HUDEP-2 (cell line): Measurements from ENCODE around the gene SMARCC1.
"Not testable (repeated sequence)": the region's sequence is repeated elsewhere in the genome, so short reads cannot be mapped to it uniquely, and the experiment has no call there.

Experiments
- DNase-seq, 76 experiments: peaks; one replicate each; lab custom pipeline; 2025; ENCODE audit not compliant: unreplicated experiment in 76 of 76; lab: John Stamatoyannopoulos, UW

Gene SMARCC1

DNA sequence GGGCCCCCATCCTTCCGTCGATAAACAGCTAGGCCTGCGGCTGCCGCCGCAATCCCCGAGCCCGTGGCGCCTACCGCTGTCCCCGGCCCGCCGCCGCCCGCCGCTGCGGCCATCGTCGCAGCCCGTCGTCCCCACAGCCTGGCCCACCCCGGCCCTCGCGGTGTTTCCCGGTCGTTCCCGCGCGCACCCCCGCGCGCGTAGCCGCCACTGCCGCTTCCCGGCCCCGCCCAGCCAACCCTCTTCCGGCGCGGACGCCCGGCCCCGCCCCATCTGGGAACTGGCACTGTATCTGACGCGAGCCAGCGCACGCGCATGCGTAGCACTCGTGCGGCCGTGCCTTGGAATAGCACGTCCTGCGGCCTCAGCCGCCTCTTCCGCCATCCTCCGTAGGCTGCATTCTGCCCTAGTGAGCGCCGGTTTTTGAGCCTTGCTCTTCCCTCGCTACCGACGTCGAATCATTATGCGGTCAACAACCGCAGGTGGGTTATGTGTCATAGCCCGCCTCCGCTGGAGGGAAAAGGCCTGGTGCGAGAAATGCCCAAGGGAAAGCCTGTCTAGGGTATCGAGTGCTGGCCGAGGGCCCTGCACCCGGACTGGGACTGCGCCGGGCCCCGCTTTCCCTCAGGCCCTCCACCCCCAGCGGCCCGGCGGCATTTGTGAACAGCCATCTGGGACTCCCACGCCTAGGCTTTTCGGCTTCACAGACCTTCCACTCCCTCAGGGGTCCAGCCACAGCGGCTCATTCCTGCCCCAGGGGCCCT lies at the start of gene SMARCC1:
TSS of gene SMARCC1 (minus strand) at position 209 of the 761 bp plus-strand sequence. CDS start at position 113, 96 bp downstream.
- peak in 75 of 76 experiments; percentile 69 to 98 (median 94) for DNase-seq

DNA sequence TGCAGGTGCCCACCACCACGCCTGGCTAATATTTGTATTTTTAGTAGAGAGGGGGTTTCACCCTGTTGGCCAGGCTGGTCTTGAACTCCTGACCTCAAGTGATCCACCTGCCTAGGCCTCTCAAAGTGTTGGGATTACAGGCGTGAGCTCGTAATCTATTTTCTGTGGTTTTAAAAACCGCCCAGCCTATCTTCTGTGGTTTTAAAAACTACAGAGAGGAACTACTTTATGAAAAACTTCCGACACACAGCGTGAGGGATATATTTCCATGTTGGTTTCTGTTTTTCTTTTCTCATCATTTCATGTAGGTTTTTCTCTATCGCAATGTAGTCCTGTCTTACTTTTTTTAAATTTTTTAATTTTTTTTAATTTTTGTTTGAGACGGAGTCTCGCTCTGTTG lies 47.8 kb upstream of the SMARCC1 start:
- DNase-seq = not testable (repeated sequence)

DNA sequence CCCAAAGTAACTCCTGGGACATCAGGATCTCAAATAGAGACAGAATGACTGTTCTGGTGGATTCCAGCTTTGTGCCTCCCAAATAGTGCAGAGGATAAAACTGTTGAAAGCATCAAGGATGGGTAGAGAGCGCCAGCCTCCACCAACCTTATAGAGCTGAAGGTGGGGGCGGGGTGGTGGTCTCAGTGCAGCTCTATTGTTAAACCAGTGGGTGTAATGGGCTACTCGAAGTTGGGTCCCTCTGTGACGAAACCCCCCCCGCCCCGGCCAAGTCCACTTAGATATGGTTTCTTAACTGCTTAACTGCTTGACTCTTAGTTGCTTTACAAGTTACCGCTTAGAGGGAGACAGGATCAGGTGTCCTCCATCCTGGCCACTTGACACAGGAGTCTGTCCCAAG lies 43.9 kb upstream of the SMARCC1 start:
- DNase-seq = no peak

DNA sequence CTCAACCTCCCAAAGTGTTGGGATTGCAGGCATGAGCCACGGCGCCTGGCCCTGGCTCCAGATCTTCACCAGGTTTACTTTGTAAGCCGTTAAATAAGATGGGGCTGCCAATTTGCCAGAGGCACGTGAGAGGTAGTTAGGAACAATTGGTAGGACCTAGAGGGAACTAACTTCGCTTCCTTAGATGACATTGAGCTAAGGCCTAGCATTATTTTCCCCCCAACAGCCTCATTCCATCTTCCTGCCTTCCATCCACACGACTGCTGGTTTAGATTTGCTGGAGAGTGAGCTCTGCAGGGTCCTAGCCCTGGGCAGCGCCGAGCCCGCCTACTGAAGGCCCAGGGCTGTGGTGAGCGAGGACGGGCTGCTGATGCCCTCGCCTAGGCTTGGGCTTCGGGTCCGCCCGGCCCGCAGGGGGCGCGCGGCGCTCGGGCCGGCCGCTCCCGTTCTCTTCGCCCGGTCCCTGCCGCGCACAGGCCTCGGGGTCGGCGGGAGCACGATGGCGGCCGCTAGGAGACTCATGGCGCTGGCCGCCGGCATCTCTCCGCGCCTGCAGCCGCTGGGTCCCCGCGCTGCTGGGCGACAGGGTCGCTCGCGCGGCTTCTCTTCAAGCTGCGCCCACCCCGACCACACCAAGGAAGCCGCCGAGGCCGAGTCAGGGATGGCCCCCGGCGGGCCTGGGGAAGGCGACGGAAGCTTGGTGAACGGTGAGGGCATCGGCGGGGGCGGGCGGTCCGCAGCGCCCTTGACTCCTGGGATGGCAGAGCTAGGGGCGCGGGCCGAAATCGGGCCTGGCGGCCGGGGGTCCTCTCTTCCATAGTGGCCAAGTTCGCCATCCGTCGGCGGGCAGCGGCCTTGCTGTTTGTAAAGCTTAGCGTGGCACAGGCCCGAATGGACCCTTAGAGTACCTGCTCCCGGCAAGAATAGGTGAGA lies 43.1 kb upstream of the SMARCC1 start:
- peak in 69 of 76 experiments; percentile 20 to 79 (median 58) for DNase-seq

DNA sequence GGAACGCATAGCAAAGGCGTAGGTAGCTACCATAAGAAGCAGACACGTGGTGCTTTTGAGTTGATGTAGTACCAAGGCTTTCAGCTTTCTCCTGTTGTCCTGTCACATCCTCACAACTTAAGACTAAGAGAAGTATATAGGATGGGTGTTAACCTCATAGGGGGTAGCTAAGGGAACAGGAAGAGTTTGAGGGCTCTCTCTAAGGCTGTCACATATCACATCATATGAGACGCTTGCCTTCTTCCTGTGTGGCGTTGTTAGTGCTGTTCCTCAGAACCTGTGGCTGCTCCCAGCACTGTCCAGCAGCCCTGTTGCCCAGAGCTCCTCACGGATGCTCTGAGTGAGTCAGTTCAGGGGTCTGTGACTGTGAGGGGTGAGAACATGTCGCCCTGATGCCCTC lies 35.9 kb upstream of the SMARCC1 start:
- no peak for DNase-seq

DNA sequence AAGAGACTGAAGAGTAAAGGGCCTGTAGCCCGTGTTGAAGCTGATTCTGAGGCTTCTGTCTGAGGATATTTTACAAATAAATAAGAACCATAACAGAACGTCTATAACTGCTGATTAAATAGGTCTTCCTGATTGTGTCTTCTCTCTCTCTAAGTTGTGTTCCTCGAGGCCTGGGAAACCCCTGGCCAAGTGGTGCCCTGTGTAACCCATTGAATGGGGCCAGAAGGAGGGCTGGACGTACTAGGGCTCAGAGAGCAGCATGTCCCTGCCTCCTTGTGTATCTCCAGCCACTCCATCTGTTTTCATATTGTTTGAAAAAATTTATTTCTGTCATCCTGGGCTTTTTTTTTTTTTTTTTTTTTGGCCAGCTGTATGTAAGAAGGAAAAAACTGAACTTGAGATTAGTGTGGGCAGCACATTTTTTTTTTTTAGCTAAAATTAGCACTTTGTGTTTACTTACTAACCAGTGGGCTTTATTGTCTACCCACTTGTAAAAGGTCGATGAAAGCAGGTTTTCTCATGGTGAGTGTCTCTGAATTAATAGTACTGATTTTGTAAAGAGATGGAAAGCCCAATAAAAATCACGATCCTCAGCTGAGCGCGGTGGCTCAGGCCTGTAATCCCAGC lies 32.0 kb upstream of the SMARCC1 start:
- no peak for DNase-seq

DNA sequence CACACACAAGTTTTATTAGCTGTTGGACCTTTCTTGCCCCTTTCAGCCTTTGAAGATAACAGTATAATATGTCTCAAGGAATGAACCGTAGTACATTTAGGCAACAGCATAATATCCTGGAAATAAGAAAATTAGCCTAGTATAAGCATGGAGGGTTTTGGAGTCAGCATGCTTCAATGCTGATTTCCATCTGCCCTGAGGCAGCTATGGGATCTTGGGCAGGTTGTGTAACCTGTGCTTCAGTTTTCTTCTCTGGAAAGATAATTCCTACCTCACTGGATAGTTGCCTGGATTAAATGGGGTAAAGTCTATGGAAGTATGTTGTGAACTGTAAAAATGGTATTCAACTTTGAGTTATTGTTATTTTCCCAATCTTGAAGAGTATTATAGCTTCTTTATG lies 22.9 kb upstream of the SMARCC1 start:
- no peak for DNase-seq

DNA sequence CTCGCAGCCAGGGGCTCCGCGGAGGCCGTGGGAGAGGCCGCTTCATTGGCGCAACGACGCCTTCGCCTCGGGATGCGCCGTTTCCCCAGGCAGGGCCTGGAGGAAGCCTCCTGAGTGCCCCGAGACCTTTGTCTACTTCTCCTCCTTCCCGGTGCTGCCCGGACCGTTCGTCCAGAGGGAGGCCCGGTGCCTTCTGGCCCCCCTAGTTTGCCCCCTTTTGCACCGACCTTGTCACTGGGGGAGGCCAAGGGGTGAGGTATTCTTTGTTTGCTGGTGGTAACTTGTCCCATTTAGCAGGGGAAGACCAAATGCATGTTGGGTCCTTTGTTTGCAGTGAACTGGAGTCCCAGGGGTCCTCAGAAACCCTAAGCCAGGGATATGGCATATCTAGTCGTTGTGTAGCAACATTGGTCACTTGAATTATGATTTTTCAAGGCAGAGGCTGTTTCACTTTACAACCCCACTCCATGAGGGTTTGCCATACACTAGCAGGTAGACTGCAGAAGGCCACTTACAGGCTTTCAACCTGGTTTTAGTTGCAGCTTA lies 21.9 kb upstream of the SMARCC1 start:
- peak in 4 of 76 experiments; percentile 11 to 54 (median 49) for DNase-seq

DNA sequence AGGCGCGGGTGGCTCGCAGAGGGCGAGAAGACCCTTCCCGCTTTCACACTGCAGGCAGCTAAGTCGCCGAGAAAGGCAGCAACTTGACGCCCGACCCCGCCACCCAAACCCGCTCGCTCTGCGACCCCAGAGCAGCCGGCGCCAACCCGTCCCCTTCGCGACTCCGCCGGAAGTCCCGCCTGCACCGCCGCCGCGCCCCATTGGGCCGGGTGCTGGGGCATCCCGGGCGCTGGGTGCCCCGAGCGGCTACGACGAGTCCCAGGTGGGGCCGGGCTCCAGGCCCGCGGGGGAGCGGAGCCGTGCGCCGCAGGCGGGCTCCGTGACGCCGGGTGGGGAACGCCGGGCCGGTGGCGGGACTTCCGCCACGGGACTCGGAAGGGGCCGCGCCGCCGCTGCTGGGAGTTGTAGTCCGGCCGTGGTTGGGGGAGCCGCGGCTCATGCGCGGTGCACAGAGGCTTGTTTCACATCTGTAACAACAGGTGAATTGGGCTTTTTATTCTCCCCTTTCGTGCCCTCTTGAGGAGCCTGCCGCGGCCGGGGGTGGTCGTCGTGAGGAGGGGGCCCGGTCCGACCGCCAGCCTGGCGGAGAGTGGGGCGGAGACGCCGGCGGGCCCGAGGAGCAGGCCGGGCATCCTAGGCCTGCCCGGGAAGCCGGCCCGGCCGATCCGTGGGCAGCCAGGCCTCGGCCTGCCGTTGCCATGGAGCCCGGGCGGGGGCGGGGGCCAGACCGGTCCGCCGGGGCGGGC lies 21.2 kb upstream of the SMARCC1 start, which contains the start of gene DHX30:
TSS of gene DHX30 (plus strand) at position 405 of the 746 bp plus-strand sequence. CDS start 7,546 bp downstream, outside the sequence.
- DNase-seq = peak in 72 of 76 experiments; percentile 23 to 83 (median 68)

DNA sequence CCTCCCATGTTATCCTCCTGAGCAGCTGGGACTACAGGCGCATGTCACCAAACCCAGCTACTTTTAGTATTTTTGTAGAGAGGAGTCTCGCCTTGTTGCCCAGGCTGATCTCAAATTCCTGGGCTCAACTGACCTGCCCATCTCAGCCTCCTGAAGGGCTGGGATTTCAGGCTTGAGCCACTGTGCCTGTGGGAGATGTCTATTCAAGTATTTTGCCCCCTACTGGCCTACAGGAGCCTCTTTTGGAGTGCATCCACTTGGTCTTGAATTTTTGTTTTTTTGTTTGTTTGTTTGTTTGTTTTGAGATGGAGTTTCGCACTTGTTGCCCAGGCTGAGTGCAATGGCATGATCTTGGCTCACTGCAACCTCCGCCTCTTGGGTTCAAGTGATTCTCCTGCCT lies 18.0 kb upstream of the SMARCC1 start:
- peak in 4 of 76 experiments; percentile 4 to 9 (median 4) for DNase-seq

DNA sequence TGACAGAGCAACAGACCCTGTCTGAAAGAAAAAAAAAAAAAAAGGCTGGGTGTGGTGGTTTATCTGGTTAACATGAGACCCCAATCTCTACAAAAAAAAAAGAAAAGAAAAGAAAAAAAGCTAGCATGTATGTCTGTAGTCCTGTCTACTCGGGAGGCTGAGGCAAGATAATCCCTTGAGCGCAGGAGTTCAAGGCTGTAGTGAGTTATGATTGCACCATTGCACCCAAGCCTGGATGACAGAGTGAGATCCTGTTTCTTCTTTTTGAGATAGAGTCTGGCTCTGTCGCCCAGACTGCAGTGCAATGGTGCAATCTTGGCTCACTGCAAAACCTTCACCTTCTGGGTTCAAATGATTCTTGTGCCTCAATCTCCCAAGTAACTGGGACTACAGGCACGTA lies 12.9 kb upstream of the SMARCC1 start:
- no peak for DNase-seq

DNA sequence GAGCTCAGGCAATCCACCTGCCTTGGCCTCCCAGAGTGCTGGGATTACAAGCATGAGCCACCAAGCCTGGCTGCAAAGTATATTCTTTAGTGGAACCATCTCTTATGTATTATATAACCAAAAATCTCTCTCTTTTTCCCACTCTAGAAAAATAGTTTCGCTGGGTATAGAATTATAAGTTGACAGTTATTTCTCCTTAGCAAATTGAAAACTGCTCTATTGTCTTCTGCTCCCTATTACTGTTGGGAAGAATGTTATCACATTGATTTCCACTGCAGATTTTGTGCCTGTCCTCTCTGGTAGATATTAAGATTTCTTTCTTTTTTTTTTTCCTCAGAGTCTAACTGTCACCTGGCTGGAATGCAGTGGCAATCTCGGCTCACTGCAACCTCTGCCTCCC lies 11.0 kb upstream of the SMARCC1 start:
- no peak for DNase-seq

DNA sequence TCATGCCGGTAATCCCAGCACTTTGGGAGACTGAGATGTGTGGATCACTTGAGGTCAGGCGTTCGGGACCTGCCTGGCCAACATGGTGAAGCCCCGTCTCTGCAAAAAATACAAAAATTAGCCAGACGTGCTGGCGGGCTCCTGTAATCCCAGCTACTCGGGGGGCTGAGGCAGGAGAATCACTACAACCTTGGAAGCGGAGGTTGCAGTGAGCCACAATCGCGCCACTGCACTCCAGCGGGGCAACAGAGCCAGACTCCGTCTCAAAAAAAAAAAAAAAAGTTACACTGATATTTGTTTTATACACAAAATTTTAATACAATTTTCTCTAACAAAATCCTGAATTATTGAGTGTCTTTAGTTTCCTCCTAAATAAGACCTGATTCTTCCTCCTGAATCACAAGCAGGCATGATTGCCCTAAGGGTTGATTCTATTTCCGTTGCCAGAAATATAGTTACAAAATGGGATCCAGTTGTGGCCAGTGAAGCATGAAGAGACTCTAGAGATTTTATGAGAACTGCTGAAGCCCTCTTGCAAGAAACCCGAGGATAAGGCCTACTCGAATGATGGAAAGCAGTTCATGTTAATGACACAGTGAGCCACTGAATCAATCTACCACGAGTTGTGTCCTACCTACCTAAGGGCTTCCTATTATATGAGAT lies 9.6 kb upstream of the SMARCC1 start:
- DNase-seq = no peak

DNA sequence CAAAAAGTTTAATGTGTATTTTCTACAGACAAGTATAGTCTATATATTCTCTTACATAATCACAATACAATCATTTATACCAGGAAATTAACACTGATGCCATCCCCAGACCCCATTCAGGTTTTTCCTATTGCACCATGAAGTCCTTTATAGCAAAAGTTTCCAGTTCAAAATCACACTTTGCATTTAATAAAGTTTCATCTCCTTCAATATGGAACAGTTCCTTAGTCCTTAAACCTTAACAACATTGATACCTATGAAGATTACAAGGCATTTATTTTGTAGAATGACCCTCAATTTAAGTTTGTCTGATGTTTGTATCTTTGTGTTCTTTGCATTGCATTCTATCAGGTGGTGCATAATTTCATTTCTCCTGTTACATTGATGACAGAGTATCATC lies 2.0 kb upstream of the SMARCC1 start:
- no peak for DNase-seq

DNA sequence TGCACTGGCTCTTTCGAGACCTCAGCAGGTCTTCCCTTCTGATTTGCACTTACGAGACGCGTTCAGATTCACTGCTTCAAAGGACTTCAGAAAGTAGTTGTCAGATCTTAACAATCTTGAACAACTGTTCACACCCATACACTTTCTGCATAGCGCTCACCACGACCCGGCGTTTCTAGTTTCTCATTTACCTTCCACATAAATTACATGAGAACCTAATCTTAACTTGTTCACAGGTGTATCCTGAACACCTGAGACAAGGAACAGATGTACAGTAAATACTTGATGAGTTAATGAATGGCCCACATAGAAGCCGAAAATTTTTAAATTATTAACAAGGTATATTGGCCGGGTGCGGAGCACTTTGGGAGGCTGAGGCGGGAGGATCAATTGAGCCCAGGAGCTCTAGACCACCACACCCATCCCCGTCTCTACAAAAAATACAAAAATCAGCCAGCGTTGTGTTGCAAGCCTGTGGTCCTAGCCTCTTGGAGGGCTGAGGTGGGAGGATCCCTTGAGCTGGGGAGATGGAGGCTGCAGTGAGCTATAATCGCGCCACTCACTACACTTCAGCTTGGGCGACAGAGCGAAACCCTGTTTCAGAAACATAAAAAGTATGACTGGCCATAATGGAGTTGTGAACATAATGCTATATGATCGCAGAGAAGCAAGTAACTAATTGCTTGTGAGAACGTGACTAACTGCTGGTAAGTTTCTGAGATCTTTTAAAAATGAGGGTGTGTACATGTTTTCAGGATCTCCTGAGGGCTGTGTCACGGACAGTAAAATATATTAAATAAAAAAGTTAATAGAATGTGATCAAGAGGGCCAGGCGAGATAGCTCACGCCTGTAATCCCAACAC lies 984 bp upstream of the SMARCC1 start:
- DNase-seq = peak in 1 of 76 experiments; percentile 64

DNA sequence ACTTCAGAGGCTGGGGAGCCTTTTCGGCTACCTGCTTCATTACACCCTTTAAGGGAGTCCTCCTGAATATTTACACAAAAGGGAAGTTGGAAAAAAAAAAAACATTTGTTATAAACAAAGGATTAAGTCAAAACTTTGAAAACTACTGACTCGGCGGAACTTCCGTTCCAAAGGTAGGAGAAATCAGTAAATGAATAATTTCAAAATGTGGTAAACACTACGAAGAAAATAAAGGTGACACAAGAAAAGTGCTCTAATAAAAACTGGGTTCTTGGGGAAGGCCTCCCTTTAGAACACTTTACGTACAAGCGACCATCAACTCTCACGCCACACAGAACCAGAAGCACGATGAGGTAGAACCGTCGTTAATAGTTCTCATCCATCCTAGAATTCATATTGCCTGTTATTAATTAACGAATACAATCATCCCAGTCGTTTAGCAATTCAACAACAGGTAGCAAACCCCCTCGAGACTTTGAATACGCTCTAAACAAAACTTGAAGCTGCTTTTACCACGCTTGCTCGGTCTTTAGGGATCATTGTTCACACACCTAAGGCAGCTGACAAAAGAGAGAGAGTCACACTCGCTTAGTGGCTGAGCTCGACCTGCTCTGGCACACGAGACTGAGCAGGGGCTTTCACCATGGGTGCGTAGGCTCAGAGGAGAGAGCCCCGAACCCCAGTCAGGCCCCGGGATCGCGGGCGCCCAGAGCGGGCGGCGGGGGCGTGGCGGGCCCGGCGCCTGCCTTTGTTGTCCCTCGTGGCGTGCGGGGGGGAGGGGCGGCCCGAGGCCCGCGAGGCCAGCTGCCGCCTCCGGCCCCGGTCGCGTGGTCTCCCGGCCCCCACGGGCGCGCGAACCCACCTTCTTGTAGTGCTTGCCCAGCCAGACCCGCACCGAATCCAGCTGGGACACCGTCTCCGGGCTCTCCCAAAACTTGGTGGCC lies 680 bp downstream of the SMARCC1 start:
- DNase-seq = peak in 51 of 76 experiments; percentile 7 to 82 (median 41)

DNA sequence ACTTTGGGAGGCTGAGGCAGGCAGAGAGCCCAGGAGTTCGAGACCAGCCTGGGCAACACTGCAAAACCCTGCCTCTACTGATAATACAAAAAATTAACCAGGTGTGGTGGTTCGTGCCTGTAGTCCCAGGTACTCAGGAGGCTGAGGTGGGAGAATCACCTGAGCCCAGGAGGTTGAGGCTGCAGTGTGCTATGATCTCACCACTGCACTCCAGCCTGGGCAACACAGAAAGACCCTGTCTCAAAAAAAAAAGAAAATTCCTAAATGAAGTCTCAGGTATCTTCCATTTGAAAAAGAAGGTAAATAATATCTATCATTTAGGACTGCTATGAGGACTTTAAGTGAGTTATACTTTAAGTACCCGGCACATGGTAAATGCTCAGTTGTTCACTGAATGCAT lies 2.9 kb downstream of the SMARCC1 start:
- DNase-seq = no peak
